Measurements from ENCODE around the gene ZNF436.

The ZNF436 gene

GRCh38 chr1:23369335-23370013 lies at the start of gene ZNF436:
Gene ZNF436 (minus strand): TSS chr1:23369836. CDS start chr1:23368005, 1,831 bp downstream.
- DNase-seq, result peak; percentile 87

DNA sequence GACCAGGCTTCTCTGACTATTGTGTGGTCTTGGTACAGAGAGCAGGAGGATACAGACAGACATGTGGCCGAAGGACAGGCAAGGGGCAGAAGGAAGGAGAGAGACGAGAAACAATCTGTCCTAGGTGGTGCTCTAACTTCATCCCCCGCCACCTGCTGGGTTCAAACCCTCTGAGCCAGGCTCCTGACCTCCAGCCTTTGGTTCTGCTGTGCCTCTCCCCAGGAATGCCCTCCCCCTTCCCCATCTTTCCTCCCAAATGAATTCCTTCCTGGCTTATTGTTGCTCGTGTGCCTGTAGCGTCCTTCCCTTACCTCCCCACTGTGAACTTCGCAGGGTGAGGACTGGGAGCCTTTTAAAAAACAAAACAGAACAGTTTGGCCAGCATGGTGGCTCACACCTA lies 49.5 kb upstream of the ZNF436 start:
- no peak for DNase-seq

- no peak for DNase-seq
These were observed 47.9 kb upstream of the ZNF436 start for GRCh38 chr1:23417570-23417969.

DNA sequence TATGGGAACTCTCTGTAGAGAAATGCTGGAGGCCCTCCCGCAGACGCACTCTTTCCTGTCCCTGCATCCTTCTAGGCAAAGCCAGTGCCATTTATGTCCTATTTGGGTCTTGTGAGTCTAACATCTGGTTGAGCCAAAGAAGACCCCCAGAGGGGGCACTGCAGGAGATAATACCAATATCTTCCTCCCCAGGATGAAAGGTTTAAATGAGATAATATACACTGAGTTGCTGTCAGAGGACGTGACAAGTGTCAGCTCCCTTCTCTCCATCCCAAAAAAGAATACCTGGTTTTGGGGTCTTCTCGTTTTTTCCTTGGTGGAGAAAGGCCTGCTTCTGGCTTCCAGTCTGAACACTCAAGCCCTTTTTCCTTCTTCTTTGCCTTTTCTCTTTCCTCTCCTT lies 47.3 kb upstream of the ZNF436 start:
- no peak for DNase-seq

- no peak for DNase-seq
These were observed 39.2 kb upstream of the ZNF436 start for GRCh38 chr1:23408797-23409290.

DNA sequence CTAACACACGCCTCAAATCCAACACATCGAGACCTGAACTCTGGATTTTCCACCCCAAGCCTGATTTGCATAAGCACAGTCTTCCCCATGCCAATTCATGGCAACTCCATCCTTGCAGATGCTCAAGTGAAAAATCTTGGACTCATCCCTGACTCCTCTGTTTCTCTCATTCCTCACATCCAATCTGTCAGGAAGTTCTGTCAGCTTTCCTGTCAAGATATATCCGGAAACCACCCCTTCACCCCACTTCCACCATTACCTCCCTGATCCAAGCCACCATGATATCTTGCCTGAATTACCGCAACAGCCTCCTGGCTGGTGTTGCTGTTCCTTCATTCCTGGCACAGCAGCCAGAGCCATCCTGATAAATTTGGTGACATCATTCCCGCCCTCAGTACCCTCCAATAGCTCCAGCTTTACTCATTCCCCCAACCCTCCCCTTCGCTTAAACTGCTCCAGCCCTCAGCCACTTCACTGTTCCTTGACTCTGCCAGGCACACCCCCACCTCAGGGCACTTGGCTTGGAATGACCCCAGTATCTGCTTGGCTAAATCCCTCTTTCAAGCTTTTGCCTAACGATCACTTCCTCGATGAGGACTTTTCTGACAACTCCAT lies 37.5 kb upstream of the ZNF436 start:
- no peak for DNase-seq

GRCh38 chr1:23405946-23406345 lies 36.3 kb upstream of the ZNF436 start:
- DNase-seq, result no peak

DNA sequence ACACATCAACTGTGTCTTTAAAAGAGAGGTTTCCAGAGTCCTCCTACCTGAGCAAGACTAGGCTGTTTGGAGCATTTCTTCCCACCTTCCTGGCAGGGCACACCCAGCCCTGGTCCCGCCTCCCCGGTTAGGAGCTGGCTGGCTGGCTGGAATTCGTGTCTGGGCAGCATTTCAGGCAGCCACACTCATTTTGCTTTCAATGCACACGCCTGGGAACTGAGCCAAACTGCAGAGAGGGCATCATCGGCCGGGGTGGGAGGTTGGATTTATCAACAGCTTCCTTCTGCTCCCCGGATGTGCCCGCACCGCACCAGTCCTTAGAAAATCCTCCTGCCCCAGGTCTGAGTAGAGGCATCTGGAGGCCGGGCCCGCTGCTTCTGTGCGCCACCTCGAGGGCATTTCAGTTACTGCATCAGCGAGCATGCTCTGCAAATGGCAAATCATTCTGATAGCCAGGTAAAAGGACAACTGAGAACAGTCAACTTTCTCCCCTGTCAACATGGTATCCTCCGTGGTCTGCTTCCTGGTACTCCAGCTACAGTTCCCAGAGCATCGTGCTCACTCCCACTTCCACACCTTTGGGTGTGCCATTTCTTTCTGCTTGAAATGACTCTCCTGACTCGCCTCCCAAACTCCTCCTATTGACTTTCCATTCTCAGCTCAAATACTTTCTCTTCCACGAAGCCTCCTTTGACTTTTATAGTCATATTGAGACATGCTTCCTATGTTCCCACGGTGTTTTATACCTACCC lies 34.3 kb upstream of the ZNF436 start:
- peak; percentile 98 for DNase-seq

DNA sequence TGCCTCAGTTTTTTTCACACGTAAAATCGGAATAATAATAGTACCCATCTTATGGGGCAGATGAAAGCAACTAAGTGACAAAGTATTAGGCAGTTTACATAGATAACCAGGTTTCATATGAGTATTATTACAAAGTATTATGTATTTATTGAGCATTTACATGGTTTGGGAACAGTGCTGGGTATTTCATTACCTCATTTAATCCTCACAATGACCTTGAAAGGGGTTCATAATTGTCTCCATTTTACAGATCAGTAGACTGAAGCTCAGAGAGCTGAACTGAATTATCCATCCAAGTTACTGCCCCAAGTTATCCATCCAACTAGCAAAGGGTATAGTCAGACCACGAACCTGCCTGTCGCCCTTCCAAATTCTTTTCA lies 33.7 kb upstream of the ZNF436 start:
- no peak for DNase-seq

DNA sequence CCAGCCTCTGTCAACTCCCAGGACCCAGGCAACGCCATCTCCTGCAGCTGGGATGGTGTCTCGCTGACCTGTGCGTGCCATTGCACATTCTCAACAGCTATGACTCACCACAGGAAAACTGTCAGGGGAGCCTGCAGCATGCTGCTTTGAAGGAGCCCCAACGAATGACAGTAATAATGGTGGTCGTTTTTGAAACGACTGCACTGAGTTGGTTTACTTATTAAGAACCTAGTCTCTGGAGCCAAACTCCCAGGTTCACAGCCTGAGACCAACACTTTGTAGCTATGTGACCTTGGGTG lies 33.4 kb upstream of the ZNF436 start:
- DNase-seq, result no peak

DNA sequence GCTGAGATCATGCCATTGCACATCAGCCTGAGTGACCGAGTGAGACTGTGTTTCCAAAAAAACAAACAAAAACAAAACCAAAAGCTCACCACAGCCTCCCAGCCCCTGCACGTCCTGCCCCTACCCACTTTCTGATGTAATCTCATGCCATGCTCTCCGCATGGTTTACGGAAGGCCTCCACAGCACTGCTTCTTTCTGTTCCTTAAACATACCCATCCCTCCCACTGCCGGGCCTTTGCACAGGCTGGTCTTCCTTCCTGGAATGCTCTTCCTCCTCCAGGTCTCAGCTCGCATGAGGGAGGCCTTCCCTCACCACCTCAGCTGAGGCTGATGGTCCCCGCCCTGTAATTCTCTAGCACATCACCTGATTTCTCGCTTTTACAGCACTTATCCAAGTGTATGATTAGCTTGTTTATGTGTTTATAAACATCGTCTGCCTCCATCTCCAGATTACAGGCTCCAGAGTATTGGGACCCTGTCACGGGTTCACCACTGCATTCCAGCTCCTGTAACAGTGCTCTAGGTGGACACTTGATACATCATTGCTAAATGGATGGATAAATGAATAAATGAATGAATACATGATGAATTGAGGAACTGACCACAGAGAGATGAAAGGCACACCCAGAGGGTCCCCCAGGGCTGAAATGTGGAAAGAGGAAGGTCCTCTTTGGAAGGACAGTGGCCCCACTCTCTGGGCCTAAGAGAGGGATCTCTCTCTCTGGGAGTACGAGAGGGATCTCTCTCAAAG lies 32.8 kb upstream of the ZNF436 start:
- no peak for DNase-seq

GRCh38 chr1:23401313-23401712 lies 31.7 kb upstream of the ZNF436 start:
- DNase-seq, result no peak

- DNase-seq, result no peak
These were observed 30.9 kb upstream of the ZNF436 start for GRCh38 chr1:23400324-23401114.

- DNase-seq, result no peak
These were observed 29.6 kb upstream of the ZNF436 start for GRCh38 chr1:23399229-23399628.

- no peak for DNase-seq
These were observed 28.3 kb upstream of the ZNF436 start for GRCh38 chr1:23397908-23398307.

GRCh38 chr1:23396380-23396779 lies 26.7 kb upstream of the ZNF436 start:
- DNase-seq, result no peak

GRCh38 chr1:23395849-23396248 lies 26.2 kb upstream of the ZNF436 start:
- no peak for DNase-seq

DNA sequence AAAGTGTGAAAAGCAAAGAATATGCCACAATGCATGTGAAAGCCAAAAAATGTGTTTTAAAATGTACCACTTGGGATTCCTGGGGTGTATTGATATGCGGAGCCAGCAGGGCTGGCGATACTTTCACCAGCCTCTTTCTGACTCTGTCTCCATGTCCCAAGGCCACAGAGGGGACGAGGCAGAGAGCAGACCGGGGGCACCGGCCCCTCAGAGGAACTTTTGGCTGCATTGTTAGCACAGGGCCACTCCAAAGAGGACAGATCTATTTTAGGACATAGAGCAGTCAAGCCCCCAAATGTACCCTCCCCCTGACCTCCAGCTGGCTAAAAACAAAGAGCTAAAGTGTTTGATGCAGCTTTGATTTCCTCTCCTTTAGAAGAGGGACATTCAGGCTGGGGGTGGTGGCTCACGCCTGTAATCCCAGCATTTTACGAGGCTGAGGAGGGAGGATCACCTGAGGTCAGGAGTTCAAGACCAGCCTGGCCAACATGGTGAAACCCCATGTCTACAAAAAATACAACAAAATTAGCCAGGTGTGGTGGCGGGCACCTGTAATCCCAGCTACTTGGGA lies 25.6 kb upstream of the ZNF436 start:
- no peak for DNase-seq

- DNase-seq, result no peak
These were observed 25.0 kb upstream of the ZNF436 start for GRCh38 chr1:23394684-23395083.

DNA sequence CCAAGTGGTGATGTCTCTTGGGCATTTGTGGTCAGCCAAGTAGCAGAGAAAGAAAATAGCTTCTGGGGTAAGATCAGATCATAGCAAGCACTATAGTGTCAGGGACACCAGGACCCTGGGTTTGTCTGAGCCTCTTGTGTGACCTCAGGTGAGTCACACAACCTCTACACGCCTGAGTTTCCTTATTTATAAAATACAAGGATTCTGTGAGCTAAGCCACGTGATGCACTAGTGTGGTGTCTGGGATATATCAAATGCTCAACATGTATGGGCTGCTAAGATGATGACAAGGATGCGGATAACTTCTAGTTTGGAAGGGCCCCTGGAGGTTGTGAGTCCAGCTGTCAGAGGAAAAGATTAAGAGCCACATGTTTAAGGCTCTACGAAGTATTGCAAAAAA lies 24.5 kb upstream of the ZNF436 start:
- DNase-seq, result no peak

GRCh38 chr1:23393706-23394105 lies 24.1 kb upstream of the ZNF436 start:
- DNase-seq, result no peak

- no peak for DNase-seq
These were observed 22.7 kb upstream of the ZNF436 start for GRCh38 chr1:23392125-23392855.

All from NCI-H1092 treated with DMSO at 0.1 percent for 48 hours (cell line).